ENCODE measurements around the gene TRMT2A. TPM values are rescaled to one million over a fixed set of nuclear protein-coding genes. Genes with fewer than 3 reads are reported as not detected.

The TRMT2A gene
- total RNA-seq, 4 donors from 2014 or later, result 34.0 to 36.7 (median 35.0) TPM

DNA sequence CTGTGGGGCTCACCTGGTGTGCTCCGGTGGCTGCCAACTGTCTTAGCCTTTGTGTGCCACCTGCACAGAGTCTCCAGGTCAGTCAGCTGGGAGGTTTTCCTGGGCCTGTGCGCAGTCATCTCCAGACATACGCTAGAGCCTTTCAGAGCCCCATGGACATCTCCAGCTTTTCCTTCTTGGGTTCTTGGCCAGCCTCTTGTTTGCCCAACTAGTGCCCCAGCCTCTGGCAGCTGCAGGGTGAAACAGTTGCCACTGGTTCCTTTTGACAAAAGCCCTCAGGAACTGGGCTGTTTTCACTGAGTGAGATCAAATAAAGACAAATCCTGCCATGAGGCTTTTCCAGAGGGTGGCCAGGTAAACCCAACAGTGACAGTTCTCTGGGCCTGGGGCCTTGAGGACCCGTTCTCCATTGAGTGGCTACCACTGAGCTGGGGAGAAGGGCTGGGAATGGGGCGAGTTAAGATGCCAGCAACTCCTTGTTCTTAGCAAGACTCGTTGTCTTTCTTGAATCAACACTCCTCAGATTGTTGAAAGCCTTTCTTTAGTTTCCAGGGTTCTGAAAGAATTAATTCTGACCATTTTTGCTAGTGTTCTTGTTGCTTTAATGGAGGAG lies 17.8 kb downstream of the TRMT2A start:
- Histone ChIP-seq H3K36me3 (peaks cover 47 to 97% (median 87%) of the 10 kb centered on the region in 4 donors), H3K27me3 (no peaks in the 10 kb centered on the region), H3K4me3 (no peak overlapping the region), H3K4me1 (peaks cover 0 to under 1% (median 0%) of the 10 kb centered on the region in 4 donors), H3K27ac (replicated peaks in 1 of 4) (no peak overlapping the region), H3K9me3 (no peaks in the 10 kb centered on the region)
- intact Hi-C loops (cut with DNase I), result no loop called here
- DNase-seq (ENCODE audit: extremely low spot score), result no peak
- WGBS, result 88% methylated on average over 2 of the region's 6 CpGs
- TF ChIP-seq, protein P1, sequence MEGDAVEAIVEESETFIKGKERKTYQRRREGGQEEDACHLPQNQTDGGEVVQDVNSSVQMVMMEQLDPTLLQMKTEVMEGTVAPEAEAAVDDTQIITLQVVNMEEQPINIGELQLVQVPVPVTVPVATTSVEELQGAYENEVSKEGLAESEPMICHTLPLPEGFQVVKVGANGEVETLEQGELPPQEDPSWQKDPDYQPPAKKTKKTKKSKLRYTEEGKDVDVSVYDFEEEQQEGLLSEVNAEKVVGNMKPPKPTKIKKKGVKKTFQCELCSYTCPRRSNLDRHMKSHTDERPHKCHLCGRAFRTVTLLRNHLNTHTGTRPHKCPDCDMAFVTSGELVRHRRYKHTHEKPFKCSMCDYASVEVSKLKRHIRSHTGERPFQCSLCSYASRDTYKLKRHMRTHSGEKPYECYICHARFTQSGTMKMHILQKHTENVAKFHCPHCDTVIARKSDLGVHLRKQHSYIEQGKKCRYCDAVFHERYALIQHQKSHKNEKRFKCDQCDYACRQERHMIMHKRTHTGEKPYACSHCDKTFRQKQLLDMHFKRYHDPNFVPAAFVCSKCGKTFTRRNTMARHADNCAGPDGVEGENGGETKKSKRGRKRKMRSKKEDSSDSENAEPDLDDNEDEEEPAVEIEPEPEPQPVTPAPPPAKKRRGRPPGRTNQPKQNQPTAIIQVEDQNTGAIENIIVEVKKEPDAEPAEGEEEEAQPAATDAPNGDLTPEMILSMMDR (IDR thresholded peaks at IDR 0.05), result no peak
- TF ChIP-seq POLR2A (IDR thresholded peaks at IDR 0.05; ENCODE audit: low read depth) (no peak), POLR2AphosphoS5 (IDR thresholded peaks at IDR 0.05) (no peak), EP300 (IDR thresholded peaks at IDR 0.05) (no peak)

DNA sequence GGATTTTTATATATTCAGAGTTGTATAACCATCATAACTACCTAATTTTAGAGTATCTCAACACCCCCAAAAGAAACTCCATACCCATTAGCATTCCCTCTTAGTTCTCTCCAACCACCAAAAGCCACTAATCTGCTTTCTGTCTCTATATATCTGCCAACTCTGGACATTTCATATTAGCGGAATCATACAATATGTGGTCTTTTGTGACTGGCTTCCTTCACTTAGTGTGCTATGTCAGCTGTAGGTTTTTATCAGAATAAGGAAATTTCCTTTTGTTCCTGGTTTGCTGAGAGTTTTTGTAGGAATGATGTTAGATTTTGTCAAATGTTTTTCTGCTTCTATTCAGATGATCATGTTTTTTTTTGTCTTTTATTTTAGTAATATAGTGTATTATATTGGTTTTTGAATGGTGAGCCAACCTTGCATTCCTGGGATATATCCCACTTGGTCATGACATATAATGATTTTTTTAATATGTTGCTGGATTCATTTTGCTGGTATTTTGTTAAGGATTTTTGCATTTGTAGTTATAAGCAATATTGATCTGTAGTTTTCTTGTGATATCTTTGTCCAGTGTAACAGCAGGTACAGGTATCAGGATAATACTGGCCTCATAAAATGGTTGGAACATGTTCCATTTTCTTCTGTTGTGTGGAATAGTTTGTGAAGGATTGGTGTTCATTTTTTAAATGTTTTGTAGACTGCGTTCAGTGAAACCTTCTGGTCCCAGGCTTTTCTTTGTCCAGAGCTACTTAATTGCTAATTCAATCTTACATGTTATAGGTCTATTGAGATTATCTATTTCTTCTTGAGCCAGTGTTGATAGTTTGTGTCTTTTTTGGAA lies 20.2 kb downstream of the TRMT2A start:
- intact Hi-C loops (cut with DNase I), result no loop called here
- no peak for TF ChIP-seq POLR2AphosphoS5 (IDR thresholded peaks at IDR 0.05)
- no peak for TF ChIP-seq POLR2A (IDR thresholded peaks at IDR 0.05; ENCODE audit: low read depth)
- TF ChIP-seq EP300 (IDR thresholded peaks at IDR 0.05), result no peak
- TF ChIP-seq, protein P1 (IDR thresholded peaks at IDR 0.05), result no peak
- 98% methylated on average over 2 of the region's 2 CpGs for WGBS

DNA sequence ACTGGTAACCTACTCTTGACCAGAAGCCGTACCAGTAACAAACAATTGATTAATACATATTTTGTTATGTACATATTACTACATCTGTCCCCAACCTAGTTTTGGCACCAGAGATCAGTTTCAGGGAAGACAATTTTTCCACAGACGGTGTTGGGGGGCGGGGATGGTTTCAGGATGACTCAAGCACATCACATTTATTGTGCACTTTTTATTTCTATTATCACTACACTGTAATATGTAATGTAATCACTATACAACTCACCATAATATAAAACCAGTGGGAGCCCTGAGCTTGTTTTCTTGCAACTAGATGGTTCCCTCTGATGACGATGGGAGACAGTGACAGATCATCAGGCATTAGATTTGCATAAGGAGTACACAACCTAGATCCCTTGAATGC lies 21.5 kb downstream of the TRMT2A start:
- Histone ChIP-seq H3K27ac (replicated peaks in 1 of 4) (no peak overlapping the region), H3K4me1 (peaks cover 0 to 7% (median 0%) of the 10 kb centered on the region in 4 donors), H3K4me3 (no peak overlapping the region), H3K36me3 (peaks cover 84 to 100% (median 99%) of the 10 kb centered on the region in 4 donors), H3K9me3 (no peaks in the 10 kb centered on the region), H3K27me3 (no peaks in the 10 kb centered on the region)
- intact Hi-C loops (cut with DNase I), result no loop called here
- WGBS, result 90% methylated on average over 4 of the region's 4 CpGs
- TF ChIP-seq EP300 (IDR thresholded peaks at IDR 0.05) (no peak), POLR2AphosphoS5 (IDR thresholded peaks at IDR 0.05) (no peak), POLR2A (IDR thresholded peaks at IDR 0.05; ENCODE audit: low read depth) (no peak)
- TF ChIP-seq, protein P1 (IDR thresholded peaks at IDR 0.05), result no peak
- no peak for DNase-seq (ENCODE audit: extremely low spot score)

More for the DNA sequence above, 20.2 kb downstream of the TRMT2A start:
- Histone ChIP-seq H3K27me3 (no peaks in the 10 kb centered on the region), H3K9me3 (no peaks in the 10 kb centered on the region), H3K4me3 (no peak overlapping the region), H3K4me1 (peaks cover 0 to 7% (median 0%) of the 10 kb centered on the region in 4 donors), H3K36me3 (peaks cover 71 to 100% (median 99%) of the 10 kb centered on the region in 4 donors), H3K27ac (replicated peaks in 1 of 4) (no peak overlapping the region)
- no peak for DNase-seq (ENCODE audit: extremely low spot score)

DNA sequence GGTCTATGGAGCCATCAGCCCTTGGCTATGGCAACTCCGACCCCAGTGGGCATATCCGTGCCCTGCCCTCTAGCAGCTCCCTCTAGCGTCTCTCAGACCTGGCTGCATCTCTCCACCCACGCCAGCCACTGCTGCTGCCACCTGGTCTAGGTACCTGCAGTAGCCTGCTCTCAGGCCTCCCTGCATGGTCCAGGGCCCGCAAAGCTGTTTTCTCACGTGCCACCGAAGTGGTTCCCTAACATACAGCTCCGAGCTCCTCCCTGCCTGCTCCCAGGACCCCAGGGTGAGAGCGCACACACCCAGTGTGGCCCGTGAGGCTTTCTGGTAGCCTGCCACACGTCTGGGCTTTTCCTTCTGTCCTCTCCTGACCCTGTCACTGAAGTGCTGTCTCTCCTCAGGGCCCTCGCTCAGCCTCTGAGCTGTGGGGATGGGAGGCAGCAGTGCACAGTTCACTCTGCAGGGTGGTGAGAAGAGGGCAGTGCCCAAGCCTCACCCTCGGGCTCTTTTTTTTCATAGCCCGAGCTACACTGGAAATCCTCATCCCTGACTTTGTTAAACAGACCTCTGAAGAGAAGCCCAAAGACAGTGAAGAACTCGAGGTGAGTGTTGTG lies 22.7 kb downstream of the TRMT2A start:
- Histone ChIP-seq H3K36me3 (peaks cover 88 to 100% (median 99%) of the 10 kb centered on the region in 4 donors), H3K9me3 (no peaks in the 10 kb centered on the region), H3K27me3 (no peaks in the 10 kb centered on the region), H3K27ac (replicated peaks in 1 of 4) (no peak overlapping the region), H3K4me1 (peaks cover 0 to 7% (median 0%) of the 10 kb centered on the region in 4 donors), H3K4me3 (no peak overlapping the region)
- intact Hi-C loops (cut with DNase I), result no loop called here
- TF ChIP-seq POLR2A (IDR thresholded peaks at IDR 0.05; ENCODE audit: low read depth) (no peak), EP300 (IDR thresholded peaks at IDR 0.05) (no peak), POLR2AphosphoS5 (IDR thresholded peaks at IDR 0.05) (no peak)
- TF ChIP-seq, protein P1 (IDR thresholded peaks at IDR 0.05), result no peak
- no peak for DNase-seq (ENCODE audit: extremely low spot score)
- 90% methylated on average over 14 of the region's 15 CpGs for WGBS

Measured in esophagus muscularis mucosa (tissue), 4 donors.